NCI-H345 treated with DMSO at 0.1 percent for 48 hours (cell line): ENCODE data around the gene USP44.
A peak's percentile ranks its signal among the peaks of the same experiment; 100 is the strongest.

Experiments
- DNase-seq: peaks from one replicate; lab custom pipeline; 2025; ENCODE audit not compliant: unreplicated experiment; lab: John Stamatoyannopoulos, UW

USP44 gene

DNA sequence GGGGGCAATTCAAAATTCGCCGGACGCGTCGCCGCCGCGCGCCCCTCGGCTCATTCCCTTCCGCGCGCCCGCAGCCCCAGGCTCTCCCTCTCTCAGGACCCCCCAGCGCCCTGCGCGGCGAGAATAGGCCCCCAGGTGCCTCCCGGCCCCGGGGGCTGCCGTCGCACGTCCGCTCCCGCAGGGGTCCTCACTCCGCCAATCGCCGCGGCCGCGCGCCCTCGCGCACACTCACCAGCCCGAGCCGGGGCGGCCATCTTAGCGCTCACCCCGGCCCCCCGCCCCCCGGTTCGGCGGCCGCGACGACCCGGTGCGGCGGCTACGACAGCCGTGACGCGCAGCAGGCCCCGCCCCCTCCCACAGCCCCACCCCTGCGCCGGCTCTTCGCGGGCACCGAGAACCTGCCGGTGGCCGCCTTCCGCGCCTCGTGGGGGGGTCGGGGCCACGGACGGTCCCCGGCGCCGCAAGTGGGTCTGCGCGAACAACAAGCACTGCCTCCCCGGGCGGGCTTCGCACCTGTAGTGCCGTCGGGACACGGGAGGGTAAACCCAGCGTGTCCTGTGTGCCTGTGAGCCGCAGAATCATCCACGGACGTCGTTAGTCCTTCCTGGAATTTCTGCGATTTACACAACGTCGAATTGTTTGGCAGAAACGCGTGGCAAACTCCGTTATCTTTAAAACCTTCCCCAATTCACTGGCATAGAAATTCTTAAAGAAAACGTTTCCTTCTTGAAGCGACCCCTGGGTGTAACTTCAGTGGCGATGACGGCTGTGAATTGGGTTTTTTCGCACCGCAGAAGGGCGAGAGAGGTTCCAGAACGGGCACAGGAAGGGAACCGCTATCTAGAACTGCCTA lies 2.5 kb downstream of the USP44 start:
- DNase-seq: no peak

DNA sequence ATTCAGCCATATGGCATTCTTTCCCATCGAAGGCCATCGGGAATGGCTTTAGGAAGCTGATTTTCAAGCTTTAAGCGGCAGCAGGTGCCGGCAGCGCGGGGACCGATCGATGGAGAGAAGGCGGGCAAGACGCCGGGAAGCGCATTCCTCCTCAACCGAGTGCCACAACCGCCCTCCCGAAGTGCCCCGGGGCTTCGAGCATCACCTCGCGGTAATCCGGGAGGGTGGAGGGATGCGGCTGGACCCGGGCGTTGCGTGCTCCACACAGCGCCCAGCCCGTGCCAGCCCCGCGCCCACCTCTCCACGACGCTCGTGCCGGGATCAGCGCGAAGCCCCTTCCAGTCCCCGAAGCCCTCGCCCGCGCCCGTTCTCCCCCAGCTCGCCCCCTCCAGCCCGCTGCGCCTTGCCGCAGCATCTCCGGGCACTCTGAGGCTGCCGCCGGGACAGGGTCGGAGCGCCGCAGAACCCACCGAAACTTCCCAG lies 3.2 kb downstream of the USP44 start:
- no peak for DNase-seq

DNA sequence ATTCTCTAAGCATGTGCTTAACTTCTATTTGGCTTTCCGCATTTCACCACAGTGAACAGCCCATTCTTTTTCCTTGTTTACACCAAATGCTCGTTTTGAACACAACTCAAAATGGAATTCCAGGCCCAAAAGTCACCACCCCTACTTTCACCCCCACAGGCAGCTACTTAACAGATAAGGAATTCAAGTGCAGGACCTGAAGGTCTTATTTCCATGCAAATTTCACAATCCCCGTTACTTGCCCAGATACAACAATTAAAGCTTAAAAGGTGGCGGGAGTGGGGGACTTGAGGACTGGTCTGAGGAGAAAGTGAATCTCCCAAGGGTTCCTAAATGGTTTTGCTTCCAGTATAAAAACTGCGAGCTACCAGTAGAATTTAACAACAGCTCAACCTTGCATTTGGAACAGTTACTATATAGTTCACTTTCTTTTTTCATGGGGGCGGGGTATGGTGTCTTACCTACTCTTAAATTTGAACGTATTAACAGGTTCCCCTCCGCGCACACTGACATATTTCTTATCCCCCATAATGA lies 3.7 kb downstream of the USP44 start:
- no peak for DNase-seq

- no peak for DNase-seq
These were observed 4.8 kb downstream of the USP44 start for GRCh38 chr12:95546491-95546813.

DNA sequence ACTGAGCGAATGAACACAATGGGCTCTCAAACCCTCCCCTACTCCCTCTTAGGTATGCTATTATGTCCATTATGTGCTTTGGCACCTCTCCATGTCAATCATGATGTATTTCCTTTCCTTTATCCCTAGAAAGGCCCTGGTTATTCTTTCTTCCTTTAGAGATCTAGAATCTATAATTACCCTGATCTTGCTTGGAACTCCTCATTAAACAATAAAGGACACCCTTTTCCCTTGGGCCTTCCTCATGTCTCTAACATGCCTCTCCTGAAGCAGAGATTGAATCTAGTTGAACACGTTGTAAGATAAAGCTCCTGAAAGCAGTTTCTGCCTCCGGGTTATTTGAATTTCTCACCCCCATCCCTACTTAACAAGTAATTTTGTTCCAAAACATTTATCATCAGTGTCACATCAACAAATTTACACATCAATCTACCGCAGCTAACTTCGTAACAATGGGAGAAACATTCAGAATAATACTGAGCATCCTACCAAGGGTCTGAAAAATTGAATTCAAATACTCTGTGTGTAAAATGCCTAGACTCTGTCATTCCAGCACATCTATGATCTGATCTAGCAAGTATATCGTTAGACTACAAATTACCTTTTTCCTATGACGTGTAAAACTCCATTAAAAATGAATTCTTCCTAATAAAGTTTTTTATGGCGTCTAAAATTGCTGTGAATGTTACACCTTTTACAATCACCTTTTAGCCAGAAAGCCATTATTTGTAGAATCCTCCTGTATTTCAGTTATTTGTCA lies 5.4 kb downstream of the USP44 start:
- DNase-seq: peak; percentile 57

DNA sequence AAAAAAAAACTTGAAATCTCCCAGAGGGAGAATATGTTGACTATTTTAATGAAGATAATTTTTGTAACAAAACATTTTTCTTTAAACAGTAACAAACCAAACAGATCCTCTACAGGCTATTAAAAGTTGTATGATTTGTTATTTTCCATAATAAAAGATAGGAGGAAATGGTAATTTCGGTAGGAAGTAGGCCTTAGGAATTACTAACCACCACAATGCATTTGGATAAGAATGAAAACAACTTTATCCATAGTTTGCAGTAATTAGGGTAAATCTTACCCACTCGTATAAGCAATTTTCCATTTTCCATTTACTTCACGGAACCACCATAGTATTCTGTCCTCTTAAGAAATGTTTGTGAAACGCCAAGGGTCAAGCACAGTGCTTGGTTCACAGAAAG lies 6.0 kb downstream of the USP44 start:
- DNase-seq: no peak

- no peak for DNase-seq
These were observed 6.5 kb downstream of the USP44 start for GRCh38 chr12:95544756-95545155.

- no peak for DNase-seq
These were observed 8.0 kb downstream of the USP44 start for GRCh38 chr12:95543305-95543704.

- no peak for DNase-seq
These were observed 9.8 kb downstream of the USP44 start for GRCh38 chr12:95541436-95541835.

DNA sequence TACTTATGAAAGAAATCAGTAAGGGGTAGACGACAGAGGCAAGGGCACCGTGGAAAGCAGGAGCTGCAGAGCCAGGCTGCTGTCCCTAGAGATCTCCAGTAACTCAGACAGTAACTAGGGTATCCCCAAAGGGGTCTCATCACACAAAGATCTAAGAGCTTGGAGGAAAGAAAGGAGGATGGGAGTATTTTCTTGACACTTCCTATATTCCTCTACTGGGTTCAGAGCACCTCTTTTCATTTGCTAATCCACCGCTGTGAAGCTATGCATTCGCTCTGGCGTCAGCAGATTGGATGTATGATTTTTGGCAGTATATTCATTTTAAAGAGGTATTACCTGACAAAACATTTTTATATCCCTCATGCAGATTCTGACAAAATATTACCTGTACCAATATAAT lies 12.6 kb downstream of the USP44 start:
- DNase-seq: no peak

GRCh38 chr12:95538006-95538405 lies 13.3 kb downstream of the USP44 start:
- no peak for DNase-seq

GRCh38 chr12:95533985-95534384 lies 17.3 kb downstream of the USP44 start:
- DNase-seq: no peak

- no peak for DNase-seq
These were observed 18.4 kb downstream of the USP44 start for GRCh38 chr12:95532851-95533250.

GRCh38 chr12:95529693-95530225 lies 21.5 kb downstream of the USP44 start:
- no peak for DNase-seq

GRCh38 chr12:95528431-95528830 lies 22.8 kb downstream of the USP44 start:
- DNase-seq: no peak

- no peak for DNase-seq
These were observed 28.6 kb downstream of the USP44 start for GRCh38 chr12:95522692-95523091.

DNA sequence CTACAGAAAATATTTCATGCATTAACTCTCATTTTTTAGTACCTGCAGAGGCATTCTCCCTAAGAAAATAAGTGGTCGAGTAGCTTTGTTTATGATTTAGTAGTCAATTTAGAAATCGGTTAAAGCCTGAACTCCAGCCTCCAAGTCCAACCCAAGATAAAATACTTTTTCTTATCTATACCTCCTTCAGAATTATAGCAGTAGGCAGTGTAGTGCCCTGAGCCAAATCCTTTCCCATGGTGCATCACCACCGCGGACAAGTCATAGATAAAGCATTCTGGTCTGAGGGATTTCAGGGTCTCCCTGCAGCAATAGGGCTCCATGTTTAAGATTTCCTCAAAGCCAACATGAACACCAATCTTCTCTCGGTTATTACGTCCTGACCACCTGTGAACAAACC lies 30.5 kb downstream of the USP44 start:
- no peak for DNase-seq

DNA sequence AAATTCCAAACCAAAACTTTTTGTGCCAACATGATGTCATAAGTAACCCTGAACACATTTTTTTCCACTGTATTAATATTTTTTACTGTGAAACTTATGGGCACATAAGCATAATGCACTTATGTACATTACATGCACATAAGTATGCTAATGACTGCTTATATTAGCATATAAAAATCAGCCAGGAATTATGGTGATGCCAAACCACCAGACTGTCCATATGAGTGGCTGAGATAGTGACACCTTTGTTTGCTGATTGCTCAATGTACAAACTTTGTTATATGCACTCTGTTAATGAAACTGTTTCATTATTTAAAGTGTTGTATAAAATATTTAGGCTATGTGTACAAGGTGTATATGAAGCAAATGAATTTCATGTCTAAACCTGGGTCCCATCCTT lies 32.3 kb downstream of the USP44 start:
- no peak for DNase-seq

DNA sequence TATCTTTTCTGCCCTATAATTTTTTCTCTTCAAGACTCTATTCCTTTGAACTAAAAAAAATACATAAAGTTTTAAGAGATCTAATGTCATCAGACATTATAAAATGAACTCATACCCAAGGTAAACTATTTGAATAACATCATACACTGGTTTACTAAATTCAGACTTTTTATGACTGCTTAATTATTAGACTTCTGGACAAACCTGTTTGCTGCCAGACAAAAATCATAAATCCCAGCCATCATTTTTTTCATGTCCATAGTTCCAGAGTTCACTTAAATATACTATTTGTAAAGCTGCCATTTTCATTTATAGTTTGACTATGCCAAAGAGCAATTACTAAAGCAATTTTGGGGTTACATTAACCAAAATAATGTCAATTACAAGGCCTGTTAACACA lies 34.0 kb downstream of the USP44 start:
- DNase-seq: no peak

DNA sequence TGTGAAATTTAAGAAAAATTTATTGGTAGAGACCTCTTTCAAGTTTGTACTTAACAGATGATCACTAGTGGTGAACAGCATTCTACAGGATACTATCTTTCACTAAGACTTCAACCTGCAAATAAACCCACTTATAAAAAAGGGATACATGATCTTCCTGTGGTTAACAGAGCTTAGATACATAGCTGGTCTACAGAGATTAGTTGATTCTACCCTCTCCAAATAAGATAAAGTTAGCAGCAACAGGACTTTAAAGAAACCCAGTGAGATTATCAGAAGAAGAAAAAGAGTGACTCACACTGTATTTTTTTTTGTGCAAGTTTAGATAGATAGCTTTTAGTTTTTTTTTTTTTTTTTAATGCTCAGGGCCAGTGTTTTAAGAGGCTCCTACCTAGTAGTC lies 34.5 kb downstream of the USP44 start:
- no peak for DNase-seq

GRCh38 chr12:95515197-95515596 lies 36.1 kb downstream of the USP44 start:
- DNase-seq: no peak

- DNase-seq: no peak
These were observed 37.7 kb downstream of the USP44 start for GRCh38 chr12:95513599-95513998.
